ENCODE results near the gene PIK3R4.

The PIK3R4 gene

GRCh38 chr3:130739848-130740247, 6.8 kb downstream of the PIK3R4 start:
- no peak for DNase-seq

GRCh38 chr3:130738241-130738640, 8.4 kb downstream of the PIK3R4 start:
- DNase-seq: no peak

- no peak for DNase-seq
These were observed 9.0 kb downstream of the PIK3R4 start for GRCh38 chr3:130737622-130738021.

- no peak for DNase-seq
These were observed 13.3 kb downstream of the PIK3R4 start for GRCh38 chr3:130733236-130733875.

GRCh38 chr3:130732501-130732900, 14.1 kb downstream of the PIK3R4 start:
- no peak for DNase-seq

GRCh38 chr3:130731817-130732216, 14.8 kb downstream of the PIK3R4 start:
- no peak for DNase-seq

GRCh38 chr3:130729154-130729553, 17.5 kb downstream of the PIK3R4 start:
- no peak for DNase-seq

- no peak for DNase-seq
These were observed 18.6 kb downstream of the PIK3R4 start for GRCh38 chr3:130728037-130728436.

GRCh38 chr3:130725746-130726145, 20.9 kb downstream of the PIK3R4 start:
- DNase-seq: no peak

GRCh38 chr3:130715616-130716015, 31.0 kb downstream of the PIK3R4 start:
- DNase-seq: no peak

- DNase-seq: no peak
These were observed 33.8 kb downstream of the PIK3R4 start for GRCh38 chr3:130712718-130713423.

GRCh38 chr3:130711565-130712324, 34.9 kb downstream of the PIK3R4 start:
- DNase-seq: no peak

- no peak for DNase-seq
These were observed 37.0 kb downstream of the PIK3R4 start for GRCh38 chr3:130709671-130710070.

- no peak for DNase-seq
These were observed 38.6 kb downstream of the PIK3R4 start for GRCh38 chr3:130707902-130708601.

GRCh38 chr3:130705501-130705900, 41.1 kb downstream of the PIK3R4 start:
- no peak for DNase-seq

- no peak for DNase-seq
These were observed 43.6 kb downstream of the PIK3R4 start for GRCh38 chr3:130702985-130703384.

- DNase-seq: no peak
These were observed 46.1 kb downstream of the PIK3R4 start for GRCh38 chr3:130700541-130700940.

- no peak for DNase-seq
These were observed 46.9 kb downstream of the PIK3R4 start for GRCh38 chr3:130699765-130700164.

GRCh38 chr3:130693314-130693713, 53.3 kb downstream of the PIK3R4 start:
- no peak for DNase-seq

GRCh38 chr3:130692455-130692854, 54.2 kb downstream of the PIK3R4 start:
- DNase-seq: no peak

GRCh38 chr3:130688697-130689470, 57.7 kb downstream of the PIK3R4 start:
- no peak for DNase-seq

- DNase-seq: no peak
These were observed 58.5 kb downstream of the PIK3R4 start for GRCh38 chr3:130688015-130688688.

Data from NCI-H345 (cell line).